T1000 (cell line): Measurements from ENCODE around the gene MPPED1.

Experiments
- DNase-seq: peaks from one replicate; lab custom pipeline; 2025; ENCODE audit warnings: mixed read lengths; lab: John Stamatoyannopoulos, UW

Gene MPPED1

GRCh38 chr22:43476751-43477725 is 65.2 kb downstream of the MPPED1 start:
- no peak for DNase-seq

- DNase-seq = no peak
These were observed 66.2 kb downstream of the MPPED1 start for GRCh38 chr22:43477966-43478365.

DNA sequence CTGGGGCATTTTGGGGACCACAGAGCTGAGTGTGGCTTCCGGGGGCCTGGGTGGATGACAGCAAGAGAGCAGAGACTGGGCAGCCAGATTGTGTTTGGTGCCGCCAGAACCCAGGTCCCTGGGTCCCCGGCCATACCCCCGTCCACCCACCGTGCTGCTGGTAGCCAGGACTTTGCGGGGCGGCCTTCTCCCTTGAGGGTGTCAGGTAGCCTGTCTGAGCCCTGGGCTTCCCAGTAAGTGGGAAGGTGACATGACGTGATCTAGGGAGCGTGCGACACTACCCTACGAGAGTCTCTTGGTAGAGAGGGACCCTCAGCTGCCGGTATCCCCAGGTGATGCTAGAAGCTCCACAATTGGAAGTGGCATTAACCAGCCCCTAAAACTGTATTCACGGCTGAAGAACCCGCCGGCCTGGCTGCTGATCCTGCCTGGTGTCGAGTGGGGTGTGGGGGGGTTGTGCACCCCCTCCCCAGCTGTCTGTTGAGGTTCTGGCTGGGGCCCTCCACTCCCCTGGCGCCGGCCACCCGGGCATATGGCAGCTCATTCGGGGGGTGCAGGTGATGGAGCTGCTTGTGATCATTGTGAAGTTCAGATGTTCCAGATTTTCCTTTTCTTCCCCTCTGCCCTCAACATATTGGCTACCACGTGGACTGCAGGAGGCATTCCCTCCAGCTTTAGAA is 66.9 kb downstream of the MPPED1 start:
- no peak for DNase-seq

DNA sequence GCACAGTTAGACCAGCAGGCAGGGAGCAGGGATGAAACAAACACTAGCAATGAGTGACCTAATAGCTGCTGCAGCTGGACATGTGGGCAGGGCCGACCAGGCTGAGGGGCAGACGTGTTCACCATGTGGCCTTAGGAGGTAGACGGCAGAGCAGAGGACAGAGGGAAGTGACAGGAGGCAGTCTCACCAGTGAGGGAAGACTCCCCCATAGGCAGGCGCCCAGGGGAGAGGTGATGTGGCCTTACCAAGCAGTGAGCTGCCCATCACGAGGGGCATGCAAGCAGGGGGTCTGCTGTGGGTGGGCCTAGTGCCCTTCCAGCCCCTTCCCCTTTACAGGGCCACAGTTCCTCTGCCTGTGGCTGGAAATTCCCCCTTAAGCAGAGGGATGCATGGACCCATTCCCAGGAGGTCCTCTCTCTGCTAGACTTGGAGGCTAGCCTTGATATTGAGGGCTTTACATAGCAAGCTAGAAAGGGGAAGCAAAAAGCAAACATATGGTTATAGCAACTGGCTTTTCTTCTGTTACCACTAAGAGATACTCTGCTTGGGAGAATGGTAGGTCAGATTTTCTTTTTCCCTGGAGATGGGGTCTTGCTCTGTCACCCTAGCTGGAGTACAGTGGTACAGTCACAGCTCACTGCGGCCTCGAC is 67.6 kb downstream of the MPPED1 start:
- DNase-seq = no peak

GRCh38 chr22:43479962-43480361 is 68.1 kb downstream of the MPPED1 start:
- no peak for DNase-seq

DNA sequence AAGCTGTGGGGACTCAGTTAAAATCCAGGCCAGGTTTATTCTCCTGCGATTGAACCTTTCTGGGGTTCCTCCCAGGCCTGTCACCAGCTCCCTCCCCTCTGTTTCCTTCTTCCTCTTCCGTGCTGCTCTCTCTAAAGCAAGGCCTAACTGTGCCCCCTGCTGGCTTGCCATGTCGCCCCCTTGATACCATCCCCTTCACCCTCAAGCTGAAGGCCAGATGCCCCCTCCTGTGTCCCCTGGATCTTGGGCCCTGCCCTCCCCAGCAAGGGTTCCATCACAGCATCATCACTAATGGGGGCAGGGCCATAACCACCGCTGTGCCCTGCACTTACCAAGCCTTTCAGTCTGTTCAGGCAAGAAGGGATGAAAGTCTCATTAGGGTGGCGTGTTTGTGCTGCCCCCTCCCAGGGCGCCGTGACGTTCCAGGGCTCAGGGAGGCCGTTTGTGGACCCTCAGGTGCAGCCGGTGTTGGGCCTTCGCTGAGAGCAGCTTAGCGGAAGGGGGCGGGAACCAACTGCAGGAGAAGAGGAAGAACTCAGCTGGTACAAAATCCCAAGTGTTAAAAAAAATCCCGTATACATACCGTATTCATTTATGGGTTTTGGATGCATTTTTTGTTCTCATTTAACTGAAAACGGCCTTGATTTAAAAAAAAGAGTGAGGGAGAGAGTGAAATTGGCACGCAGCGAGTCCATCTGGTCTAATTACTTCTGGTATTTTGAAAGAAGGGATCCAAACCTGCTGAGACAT is 69.9 kb downstream of the MPPED1 start:
- DNase-seq = no peak

DNA sequence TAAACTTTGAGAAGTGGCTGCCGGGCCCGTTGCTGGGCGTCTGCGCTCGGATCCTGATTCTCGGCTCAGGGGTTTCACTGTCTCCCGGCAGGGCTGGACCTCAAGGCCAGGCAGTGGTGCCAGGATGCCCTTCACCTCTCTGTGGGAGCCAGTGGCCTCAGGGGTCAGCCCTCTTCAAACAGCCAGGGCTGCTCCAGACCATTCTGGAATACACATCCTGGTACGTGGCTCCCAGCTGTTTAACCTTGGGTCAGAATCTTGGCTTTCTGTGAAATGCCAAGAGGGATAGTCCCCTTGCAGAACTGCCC is 70.5 kb downstream of the MPPED1 start:
- DNase-seq = no peak

DNA sequence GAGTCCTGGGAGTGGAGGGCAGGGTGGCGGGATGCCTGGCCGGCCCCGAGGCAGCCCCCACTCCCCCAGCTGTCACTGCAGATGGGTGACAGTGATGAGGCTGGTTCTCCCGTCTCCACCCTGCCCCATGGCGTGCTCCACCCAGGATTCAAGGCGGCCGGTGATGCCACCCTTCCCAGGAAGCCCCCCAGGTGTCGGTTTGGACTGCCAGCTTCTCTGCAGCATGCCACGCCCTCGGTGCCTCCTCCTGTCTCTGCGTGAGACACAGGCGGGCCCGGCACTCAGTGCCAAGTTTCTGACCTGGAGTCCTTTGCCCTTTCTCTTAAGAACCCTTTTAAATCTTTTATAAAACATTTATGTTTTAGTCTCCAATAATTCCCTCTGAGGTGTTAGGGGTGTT is 71.5 kb downstream of the MPPED1 start:
- no peak for DNase-seq

GRCh38 chr22:43483669-43484068 is 71.9 kb downstream of the MPPED1 start:
- no peak for DNase-seq

DNA sequence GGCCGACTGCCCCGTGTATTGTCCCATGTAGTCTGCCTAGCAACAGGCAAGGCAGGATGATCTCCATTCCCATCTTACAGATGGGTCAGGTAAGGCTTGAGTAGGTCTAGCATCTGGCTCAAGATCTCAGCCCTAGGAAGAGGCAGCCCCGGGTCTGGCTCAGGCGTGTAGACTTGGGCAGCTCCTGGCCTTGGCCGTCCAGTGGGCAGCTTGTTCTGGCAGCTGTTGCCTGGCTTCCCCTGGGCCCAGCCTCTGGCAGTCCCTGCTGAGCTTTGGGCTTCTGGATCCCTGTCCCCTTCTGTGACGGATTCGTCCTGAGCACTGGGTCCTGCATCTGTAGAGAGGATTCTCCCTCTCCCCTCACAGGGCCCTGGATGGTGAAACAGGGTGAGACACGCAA is 72.4 kb downstream of the MPPED1 start:
- DNase-seq = no peak

- DNase-seq = no peak
These were observed 73.8 kb downstream of the MPPED1 start for GRCh38 chr22:43485502-43486089.

DNA sequence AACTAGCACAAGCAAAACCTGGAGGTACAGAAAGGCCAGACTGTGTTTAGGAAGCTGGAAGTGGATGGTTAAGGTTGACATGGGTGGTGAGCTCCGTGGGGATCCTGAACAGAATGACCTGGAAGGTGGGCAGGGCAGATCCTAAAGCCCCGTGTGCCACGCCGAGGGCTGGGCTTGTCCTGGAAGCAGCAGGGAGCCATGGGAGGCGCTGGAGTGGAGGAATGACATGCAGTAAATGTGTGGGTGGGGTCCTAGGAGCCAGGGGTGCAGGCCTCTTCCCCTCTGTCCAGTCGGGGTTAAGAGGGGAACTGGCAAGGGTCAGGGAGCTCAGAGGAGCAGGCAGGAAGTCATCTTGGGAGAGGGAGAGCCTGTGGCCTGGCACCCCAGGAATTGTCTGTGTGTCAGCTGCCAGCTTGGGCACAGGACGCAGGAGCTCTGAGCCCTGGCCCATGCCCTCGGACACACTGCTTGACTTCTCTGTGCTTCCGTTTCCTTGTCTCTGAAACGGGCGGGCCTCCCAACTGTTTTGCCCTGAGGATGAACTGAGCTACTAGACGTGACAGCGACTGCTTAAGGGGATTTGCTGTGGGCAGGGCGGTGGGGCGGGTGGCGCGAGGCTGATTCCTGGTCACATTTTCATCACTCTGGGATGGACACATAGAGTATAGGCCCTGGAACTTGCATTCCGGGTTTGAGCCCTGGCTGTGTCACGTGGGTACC is 75.7 kb downstream of the MPPED1 start:
- no peak for DNase-seq

DNA sequence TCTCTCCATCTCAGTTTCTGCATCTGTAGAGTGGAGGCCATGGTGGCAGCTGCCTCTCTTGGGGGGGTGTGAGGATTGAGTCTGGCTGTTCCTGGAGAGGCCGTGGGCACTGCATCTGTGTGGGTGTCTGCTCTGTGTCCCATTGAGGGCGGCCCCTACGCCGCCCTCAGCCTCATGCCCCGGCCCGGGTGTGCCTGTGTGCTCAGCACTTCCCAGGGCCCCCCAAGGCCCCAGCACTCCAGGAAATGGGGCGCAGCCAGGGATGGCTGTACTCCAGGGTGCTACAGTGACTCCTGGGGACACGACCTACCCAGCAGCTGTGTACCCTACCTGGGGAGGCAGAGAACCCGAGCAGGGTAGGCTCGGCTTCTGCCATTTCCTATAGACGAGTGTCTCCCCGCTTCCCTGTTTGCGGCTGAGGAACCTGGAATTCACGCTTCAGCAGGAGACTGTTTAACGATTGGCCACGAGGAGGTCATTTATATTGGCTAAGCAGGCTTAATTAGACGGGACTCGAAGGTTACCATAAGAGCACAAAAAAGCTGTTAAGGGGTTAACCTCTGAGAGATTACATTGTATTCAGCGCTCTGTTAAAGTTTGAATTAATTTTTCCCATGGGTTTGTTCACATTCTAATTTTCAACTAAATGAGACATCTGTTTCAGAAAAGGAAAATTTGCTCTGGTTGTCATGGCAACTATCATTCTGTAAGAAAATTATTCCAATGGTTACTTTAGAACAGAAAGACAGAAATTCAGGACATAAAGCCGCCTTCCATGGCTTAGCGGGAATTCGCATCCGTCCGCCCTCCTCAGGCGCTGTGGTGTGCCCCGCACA is 76.4 kb downstream of the MPPED1 start:
- DNase-seq = no peak

DNA sequence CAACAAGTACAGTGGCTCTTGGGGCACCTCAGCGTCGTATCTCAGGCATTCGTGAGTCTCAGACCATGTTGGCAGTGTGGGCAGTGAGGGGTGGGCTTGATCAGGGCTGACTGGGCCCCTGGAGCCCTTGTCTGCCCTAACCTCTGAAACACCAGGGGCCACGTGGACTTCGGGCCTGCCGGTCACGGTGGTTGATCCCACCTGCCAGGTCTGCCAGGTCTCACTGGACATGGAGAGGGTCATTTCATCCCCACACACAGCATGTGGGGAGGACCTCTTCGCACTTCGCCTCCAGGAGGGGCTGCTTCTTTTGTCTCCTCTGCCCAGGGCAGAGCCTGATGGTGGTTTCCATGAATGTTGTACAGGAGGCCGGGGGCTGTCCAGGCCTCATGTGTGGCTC is 77.1 kb downstream of the MPPED1 start:
- no peak for DNase-seq

DNA sequence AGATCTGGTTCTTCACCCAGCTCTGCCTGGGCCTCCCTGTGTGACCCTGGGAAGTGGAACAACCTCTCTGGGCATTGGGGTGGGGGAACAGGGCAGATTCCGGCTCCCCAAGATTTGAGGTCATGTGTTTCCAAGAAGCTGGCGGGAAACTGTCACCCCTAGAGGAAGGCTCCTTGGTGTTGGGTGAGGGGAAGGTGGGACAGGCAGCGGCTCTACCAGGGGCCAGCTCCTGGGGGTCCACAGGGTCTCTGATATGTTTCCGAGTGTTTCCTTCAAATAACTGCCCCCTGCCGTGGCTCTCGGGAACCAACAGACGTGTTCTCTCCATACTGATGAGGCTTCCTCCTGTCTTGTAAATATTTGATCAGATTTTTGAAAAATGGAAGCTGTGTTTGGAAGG is 78.5 kb downstream of the MPPED1 start:
- no peak for DNase-seq

DNA sequence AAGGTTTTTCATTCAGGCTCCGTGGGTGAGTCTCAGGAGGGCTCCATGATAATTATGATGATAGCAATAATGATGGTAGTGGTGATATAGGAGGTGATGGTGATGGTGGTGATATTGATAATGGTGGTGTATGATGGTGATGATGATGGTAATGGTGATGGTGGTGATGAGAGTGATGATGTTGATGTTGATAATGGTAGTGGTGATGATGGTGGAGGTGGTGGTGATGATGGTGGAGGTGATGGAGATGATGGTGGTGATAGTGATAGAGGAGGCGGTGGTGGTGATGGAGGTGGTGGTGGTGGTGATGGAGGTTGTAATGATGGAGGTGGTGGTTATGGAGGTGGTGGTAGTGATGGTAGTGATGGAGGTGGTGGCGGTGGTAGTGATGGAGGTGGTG is 79.4 kb downstream of the MPPED1 start:
- no peak for DNase-seq

- no peak for DNase-seq
These were observed 79.9 kb downstream of the MPPED1 start for GRCh38 chr22:43491737-43492136.

- DNase-seq = no peak
These were observed 81.5 kb downstream of the MPPED1 start for GRCh38 chr22:43493297-43493696.

GRCh38 chr22:43497956-43498855 is 86.4 kb downstream of the MPPED1 start:
- no peak for DNase-seq
